HG03045 (cell line): ENCODE results near the gene HGD.
A peak's percentile ranks its signal among the peaks of the same experiment; 100 is the strongest.
"Not testable (repeated sequence)": the region's sequence is repeated elsewhere in the genome, so short reads cannot be mapped to it uniquely, and the experiment has no call there.

Experiments
- ATAC-seq: cut with Tn5 transposase; IDR thresholded peaks from one replicate; pipeline ENCODE4 v1.9.1; 2021; ENCODE audit warnings: mild to moderate bottlenecking, moderate library complexity; ENCODE audit not compliant: unreplicated experiment

HGD gene

DNA sequence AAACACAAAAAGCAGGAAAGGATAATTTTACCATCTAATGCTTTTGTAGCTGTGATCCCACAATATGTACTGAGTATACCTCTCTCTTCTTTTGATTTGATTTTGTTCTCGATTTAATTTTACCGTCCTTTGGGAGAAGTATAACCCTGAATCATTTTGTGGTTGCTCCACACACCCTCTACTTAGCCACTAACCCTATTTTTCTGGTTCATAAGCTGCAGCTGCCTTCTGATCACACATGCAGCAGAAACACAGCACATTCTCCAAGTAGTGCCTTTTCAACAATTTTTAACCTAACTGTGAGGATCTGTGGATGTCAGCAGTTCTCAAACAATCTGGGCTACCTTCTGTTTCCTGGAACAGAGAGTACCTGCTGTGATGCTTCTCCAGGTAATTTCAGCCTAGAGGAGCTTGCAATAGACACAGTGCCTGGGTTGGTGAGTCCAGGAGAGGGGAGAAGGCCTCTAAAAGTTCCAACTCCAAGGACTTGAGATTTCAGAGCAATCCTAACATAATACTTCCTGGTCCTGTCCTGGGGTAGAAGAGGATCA lies 40.3 kb downstream of the HGD start:
- ATAC-seq = no peak

- no peak for ATAC-seq
These were observed 41.8 kb downstream of the HGD start for GRCh38 chr3:120640231-120640630.

DNA sequence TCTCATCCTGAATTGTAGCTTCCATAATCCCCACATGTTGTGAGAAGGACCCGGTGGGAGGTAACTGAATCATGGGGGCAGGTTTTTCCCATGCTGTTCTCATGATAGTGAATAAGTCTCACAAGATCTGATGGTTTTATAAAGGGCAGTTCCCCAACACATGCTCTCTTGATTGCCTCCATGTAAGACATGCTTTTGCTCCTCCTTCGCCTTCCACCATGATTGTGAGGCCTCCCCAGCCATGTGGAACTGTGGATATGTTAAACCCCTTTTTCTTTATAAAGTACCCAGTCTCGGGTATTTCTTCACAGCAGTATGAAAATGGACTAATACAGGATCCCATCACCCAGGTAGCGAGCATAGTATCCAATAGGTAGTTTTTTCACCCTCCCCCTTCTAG lies 43.2 kb downstream of the HGD start:
- ATAC-seq = not testable (repeated sequence)

DNA sequence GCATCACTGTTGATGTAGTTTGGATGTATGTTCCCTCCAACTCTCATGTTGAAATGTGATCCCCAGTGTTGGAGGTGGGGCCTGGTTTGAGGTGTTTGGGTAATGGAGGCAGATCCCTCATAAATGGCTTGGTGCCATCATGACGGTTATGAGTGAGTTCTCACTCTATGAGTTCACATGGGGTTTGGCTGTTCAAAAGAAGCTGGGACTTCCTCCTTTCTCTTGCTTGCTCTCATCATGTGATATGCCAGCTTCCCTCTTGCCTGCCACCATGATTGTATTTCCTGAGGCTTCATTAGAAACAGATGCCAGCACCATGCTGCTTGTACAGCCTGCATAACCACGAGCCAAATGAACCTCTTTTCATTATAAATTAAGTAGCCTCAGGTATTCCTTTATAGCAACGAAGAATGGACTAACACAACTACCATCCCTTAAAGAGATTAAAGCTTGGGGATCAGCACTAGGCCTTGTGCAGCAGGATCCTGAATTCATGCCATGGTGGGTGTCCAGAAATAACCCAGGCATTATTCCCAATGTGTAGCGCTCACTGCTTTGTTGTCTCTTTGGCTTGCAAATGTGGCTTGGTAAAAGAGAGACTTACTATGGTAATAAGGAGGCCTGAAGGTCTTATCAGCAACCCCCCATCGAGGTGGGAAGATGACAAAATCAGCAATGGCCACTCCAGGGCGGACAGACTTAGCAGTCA lies 44.0 kb downstream of the HGD start:
- no peak for ATAC-seq

GRCh38 chr3:120636795-120637401 lies 45.1 kb downstream of the HGD start:
- no peak for ATAC-seq

DNA sequence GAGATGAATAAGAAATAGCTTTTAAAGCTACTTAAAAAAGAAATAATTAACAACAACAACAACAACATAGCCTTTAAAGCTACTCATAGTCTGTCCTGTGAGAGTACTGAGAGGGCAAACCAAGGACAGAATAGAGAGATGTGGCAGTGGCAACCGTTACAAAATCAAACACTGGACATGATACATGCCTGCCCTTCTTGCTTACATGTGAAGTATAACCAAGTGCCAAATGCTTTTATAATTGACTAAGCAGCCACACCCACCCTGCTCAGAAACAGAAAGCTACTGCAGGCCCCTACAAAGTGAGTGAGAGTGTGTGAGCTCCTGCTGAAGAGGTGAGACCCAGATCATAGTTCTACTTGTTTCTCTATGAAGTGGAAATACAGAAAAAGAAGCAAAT lies 47.5 kb downstream of the HGD start:
- ATAC-seq = no peak

DNA sequence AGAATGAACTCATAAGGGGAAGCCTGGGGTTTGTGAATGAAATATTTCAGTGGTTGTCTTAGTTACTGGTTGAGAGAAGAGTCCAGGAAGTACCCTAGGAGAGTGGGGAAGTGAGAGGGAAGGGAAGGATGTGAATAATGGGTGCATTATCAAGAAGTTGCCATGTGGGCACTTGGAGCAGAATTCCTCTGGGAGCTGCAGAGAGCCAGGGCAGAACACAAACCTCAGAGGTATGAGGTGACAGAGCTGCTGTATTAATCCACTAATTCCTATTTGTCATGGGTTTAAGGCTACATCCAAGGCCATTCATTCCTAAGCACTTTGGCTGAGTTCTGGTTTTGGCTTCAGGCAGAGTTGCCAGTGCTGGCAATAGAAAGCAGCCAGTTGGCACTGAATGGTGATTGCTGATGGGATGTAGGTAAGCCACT lies 56.9 kb downstream of the HGD start:
- no peak for ATAC-seq

GRCh38 chr3:120623727-120624093 lies 58.3 kb downstream of the HGD start:
- no peak for ATAC-seq

DNA sequence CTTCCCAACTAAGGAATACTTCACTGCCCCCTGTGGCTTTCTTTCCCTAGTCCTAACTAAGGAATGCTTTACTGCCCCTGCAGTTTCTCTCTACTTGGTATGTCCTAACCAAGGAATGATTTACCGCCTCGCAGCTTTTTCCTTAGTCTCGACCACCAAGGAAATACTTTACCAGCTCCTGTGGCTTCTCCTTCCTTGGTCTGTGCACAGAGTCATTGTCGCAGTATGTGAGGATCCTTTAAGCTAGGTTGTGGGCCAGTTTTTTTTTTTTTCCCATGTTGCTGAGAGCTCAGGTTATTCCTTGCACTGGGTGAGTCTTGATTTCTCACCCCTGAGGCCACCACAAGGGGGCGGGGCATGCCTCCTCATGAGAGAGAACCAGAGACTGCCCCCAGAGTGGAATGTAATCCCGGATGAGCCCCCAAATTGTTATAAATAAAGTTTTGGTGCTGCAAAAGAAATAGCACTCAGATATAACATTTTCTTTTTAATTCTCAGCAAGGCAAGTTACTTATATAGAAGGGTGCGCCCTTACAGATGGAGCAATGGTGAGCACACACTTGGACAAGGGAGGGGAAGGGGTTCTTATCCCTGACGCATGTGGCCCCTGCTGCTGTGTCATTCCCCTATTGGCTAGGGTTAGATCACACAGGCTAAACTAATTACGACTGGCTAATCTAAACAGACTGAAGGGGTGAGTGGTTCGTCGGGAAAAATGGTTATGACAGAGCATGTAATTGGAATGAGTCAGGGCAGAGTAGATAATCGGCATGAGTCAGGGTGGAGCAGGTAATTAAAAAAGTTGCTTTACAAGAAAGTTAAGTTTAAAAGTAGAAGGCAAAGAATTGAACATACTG lies 58.9 kb downstream of the HGD start:
- no peak for ATAC-seq

DNA sequence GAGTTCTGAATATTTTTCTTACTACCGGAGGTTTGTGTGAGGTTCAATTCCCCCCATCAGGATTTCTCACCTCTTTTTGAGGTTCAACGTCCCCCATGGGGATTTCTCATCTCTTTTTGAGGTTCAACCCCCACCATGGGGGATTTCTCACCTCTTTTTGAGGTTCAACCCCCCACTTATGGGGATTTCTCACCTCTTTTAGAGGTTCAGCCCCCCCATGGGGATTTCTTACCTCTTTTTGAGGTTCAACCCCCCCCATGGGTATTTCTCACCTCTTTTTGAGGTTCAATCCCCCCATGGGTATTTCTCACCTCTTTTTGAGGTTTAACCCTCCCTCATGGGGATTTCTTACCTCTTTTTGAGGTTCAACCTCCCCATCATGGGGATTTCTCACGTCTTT lies 59.6 kb downstream of the HGD start:
- no peak for ATAC-seq

- ATAC-seq = not testable (repeated sequence)
These were observed 65.3 kb downstream of the HGD start for GRCh38 chr3:120616745-120617144.

DNA sequence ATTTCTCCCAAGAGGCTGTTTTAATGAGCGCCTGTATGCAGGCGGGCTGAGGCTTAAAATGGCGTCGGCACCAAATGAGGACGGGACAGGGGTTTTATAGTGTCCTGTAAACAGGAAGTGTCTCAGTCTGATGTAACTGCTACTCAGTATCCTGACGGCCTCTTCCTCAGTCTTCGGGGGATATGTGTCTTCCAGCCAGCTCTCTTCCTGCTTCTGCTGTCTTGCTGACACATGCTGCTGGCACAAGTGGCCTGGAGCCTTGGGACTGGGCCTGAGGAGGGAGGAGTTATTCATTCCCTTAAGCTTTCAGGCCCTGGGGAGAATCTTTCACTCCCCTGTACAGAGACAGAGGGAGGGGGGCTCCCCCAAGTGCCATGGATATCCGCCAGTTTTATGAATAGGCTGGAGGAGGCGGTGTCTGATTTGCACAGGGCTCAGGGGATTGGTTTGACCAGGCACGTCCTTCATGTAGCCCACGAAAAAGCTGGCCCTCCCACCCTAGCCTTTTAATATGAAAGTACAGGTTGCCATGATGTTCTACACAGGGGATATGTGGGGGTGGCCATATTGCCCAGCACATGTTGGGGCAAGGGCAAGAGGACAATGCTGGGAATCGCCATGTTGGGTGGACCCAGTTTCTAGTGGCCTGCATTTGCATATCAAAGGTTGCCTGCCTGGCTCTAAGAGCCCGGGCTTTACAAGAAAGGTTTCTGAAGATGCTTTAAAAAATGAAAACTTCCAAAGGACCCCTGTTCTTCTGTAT lies 66.0 kb downstream of the HGD start:
- no peak for ATAC-seq

DNA sequence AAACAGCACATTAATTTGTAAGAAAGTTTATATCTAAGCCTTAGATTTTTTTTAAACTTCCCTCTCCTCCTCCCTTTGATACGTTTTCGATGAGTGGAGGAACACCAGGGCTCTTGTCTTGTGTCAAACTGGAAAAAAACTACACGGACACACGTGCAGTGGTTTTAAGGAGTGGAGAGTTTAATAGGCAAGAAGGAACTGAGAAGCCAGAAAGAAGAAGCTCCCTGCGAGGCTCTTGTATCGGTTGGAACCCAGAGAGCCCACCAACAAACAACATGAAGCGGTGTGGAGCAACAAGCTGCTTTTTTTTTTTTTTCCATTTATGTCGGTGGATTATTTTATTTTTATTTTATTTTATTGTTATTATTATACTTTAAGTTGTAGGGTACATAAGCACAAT lies 67.3 kb downstream of the HGD start:
- no peak for ATAC-seq

DNA sequence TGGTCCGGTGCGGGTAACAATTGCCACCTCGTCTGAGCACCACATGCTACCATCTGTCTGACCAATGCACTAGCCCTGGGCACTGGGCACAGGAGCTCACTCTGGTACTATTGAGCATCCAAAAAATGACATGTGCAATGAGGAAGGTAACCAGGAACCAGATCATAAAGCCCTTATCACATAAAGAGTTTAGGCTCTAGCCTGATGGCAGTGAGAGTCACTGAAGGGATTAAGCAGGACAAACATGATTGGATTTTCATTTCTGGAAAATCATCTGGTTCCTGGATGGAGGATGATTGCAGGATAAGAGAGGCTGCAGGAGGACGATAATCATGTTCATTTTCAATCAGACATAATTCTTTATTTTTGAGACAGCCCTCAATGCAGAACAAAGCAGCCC lies 73.5 kb downstream of the HGD start:
- no peak for ATAC-seq

DNA sequence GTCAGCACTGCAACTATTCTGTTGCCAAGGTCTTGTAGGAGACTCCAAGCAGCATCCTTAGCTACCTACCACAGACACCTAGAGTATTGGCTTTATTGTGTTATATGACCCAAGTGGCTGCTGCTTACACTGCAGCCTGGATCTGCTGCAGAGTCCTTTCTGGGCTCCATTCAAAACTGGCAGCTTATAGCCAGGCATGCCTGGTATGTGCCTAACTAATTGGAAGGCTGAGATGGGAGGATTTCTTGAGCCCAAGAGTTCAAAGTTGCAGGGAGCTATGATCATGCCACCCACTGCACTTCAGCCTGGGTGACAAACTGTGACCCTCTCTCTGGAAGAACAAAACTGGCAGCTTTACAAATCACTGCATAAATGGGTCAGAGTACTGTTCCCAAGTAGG lies 77.3 kb downstream of the HGD start:
- no peak for ATAC-seq

- ATAC-seq = no peak
These were observed 77.7 kb downstream of the HGD start for GRCh38 chr3:120604382-120604781.

- no peak for ATAC-seq
These were observed 79.4 kb downstream of the HGD start for GRCh38 chr3:120602682-120603081.

GRCh38 chr3:120601554-120601953 lies 80.5 kb downstream of the HGD start:
- no peak for ATAC-seq

DNA sequence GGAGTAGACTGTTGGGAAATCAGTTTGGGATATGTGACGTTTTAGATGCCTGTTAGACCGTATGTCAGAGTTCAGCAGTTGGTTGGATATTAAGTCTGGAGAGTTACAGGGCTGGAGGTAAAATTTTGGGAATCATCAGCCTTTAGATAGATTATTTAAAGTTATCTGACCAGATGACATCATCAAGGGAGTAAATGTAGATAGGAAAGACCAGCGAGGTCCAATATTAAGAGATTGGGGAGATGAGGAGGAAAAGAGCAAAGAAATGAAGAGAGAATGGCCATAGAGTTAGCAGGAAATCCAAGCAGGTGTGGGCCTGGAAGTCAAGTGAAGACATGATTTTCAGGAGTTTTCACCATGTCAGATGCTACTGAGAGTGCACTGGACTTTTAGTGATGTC lies 82.8 kb downstream of the HGD start:
- no peak for ATAC-seq

- peak; percentile 37 for ATAC-seq
These were observed 84.5 kb downstream of the HGD start for GRCh38 chr3:120597445-120598049.

- ATAC-seq = no peak
These were observed 85.2 kb downstream of the HGD start for GRCh38 chr3:120596853-120597223.
